ENCODE measurements around the gene ZEB2.

Gene ZEB2

GRCh38 chr2:144475569-144476275 lies 44.2 kb downstream of the ZEB2 start:
- DNase-seq = no peak
- H3K27me3 ChIP-seq (replicated peaks) = no peaks in the 10 kb centered on the region
- no peak for TF ChIP-seq CTCF (IDR thresholded peaks at IDR 0.05; ENCODE audit: low read depth, low read length, missing control alignments)
- no peak overlapping the region for H3K4me3 ChIP-seq (ENCODE audit: low read depth, low read length)
- H3K36me3 ChIP-seq (replicated peaks) = peaks cover 11% of the 10 kb centered on the region
- in situ Hi-C loops (cut with HindIII; ENCODE audit: low pct_ligation_motif_present, low sequenced_read_pairs) = no loop called here
- H3K27ac ChIP-seq = no peak overlapping the region

- in situ Hi-C loops (cut with HindIII; ENCODE audit: low pct_ligation_motif_present, low sequenced_read_pairs) = no loop called here
- H3K27me3 ChIP-seq (replicated peaks) = no peaks in the 10 kb centered on the region
- TF ChIP-seq CTCF (IDR thresholded peaks at IDR 0.05; ENCODE audit: low read depth, low read length, missing control alignments) = no peak
- H3K27ac ChIP-seq = no peak overlapping the region
- peaks cover 11% of the 10 kb centered on the region for H3K36me3 ChIP-seq (replicated peaks)
- DNase-seq = no peak
- no peak overlapping the region for H3K4me3 ChIP-seq (ENCODE audit: low read depth, low read length)
Measured at GRCh38 chr2:144475044-144475443, 44.9 kb downstream of the ZEB2 start.

- Histone ChIP-seq H3K27ac (no peak overlapping the region), H3K4me3 (ENCODE audit: low read depth, low read length) (no peak overlapping the region), H3K36me3 (replicated peaks) (peaks cover 11% of the 10 kb centered on the region), H3K27me3 (replicated peaks) (no peaks in the 10 kb centered on the region)
- no peak for DNase-seq
- in situ Hi-C loops (cut with HindIII; ENCODE audit: low pct_ligation_motif_present, low sequenced_read_pairs) = no loop called here
- no peak for TF ChIP-seq CTCF (IDR thresholded peaks at IDR 0.05; ENCODE audit: low read depth, low read length, missing control alignments)
Measured at GRCh38 chr2:144474017-144474416, 45.9 kb downstream of the ZEB2 start.

GRCh38 chr2:144472911-144473310 lies 47.0 kb downstream of the ZEB2 start:
- no peak for DNase-seq
- Histone ChIP-seq H3K27ac (no peak overlapping the region), H3K4me3 (ENCODE audit: low read depth, low read length) (no peak overlapping the region), H3K27me3 (replicated peaks) (no peaks in the 10 kb centered on the region), H3K36me3 (replicated peaks) (peaks cover 11% of the 10 kb centered on the region)
- in situ Hi-C loops (cut with HindIII; ENCODE audit: low pct_ligation_motif_present, low sequenced_read_pairs) = no loop called here
- no peak for TF ChIP-seq CTCF (IDR thresholded peaks at IDR 0.05; ENCODE audit: low read depth, low read length, missing control alignments)

- no peak for DNase-seq
- peaks cover 11% of the 10 kb centered on the region for H3K36me3 ChIP-seq (replicated peaks)
- H3K27me3 ChIP-seq (replicated peaks) = no peaks in the 10 kb centered on the region
- TF ChIP-seq CTCF (IDR thresholded peaks at IDR 0.05; ENCODE audit: low read depth, low read length, missing control alignments) = no peak
- in situ Hi-C loops (cut with HindIII; ENCODE audit: low pct_ligation_motif_present, low sequenced_read_pairs) = no loop called here
- H3K4me3 ChIP-seq (ENCODE audit: low read depth, low read length) = no peak overlapping the region
- H3K27ac ChIP-seq = no peak overlapping the region
Measured at GRCh38 chr2:144472046-144472412, 47.9 kb downstream of the ZEB2 start.

Measured in brain microvascular endothelial cell (primary cell).